PC-3 (cell line): Measurements from ENCODE around the gene SH3PXD2A. TPM values are rescaled to one million over a fixed set of nuclear protein-coding genes. Genes with fewer than 3 reads are reported as not detected.

Experiments
- ATAC-seq: fragments of 200-7000 bp; cut with Tn5 transposase; 2 replicates; pipeline ENCODE4 v1.9.1; 2020; ENCODE audit warnings: mild to moderate bottlenecking, moderate library complexity
- BruUV-seq: library from RNA; stranded (reverse); fragments of 400-500 nt; replicated peaks from 2 replicates; lab custom pipeline; 2021; lab: Mats Ljungman, UMichigan
- CTCF ChIA-PET: fragments of 300-600 bp; sonication (Branson Sonifier 250); formaldehyde crosslinking; loops from one replicate; lab custom pipeline; 2022; ENCODE audit warnings: antibody characterized with exemption; lab: Charles Lee
- POLR2A ChIA-PET: fragments of 300-600 bp; sonication (Branson Sonifier 250); formaldehyde crosslinking; loops from one replicate; lab custom pipeline; 2022; ENCODE audit warnings: antibody characterized with exemption; ENCODE audit not compliant: unreplicated experiment; lab: Charles Lee
- DNase-seq: peaks from one replicate; pipeline ENCODE4 v3.0.0-alpha.2; 2015
- H2AFZ ChIP-seq: fragments of 300-600 bp; sonication (generic); 2 replicates; pipeline ENCODE4 v1.6.0; 2016; ENCODE audit warnings: antibody characterized with exemption, low read length
- H3F3A ChIP-seq: fragments of 300-600 bp; sonication (generic); one replicate; pipeline ENCODE4 v1.6.0; 2017; ENCODE audit warnings: antibody characterized with exemption, low read length, control low read depth, mild to moderate bottlenecking; ENCODE audit not compliant: unreplicated experiment
- H3K27ac ChIP-seq: fragments of 300-600 bp; sonication (generic); 2 replicates; pipeline ENCODE4 v1.5.1; 2016; ENCODE audit warnings: mild to moderate bottlenecking, low read length
- H3K27me3 ChIP-seq: fragments of 300-600 bp; sonication (generic); 2 replicates; pipeline ENCODE4 v1.6.1; 2016; ENCODE audit warnings: low read length, mixed read lengths
- H3K36me3 ChIP-seq: fragments of 300-600 bp; sonication (generic); 2 replicates; pipeline ENCODE4 v1.6.1; 2016; ENCODE audit warnings: low read depth, mixed run types, low read length, mixed read lengths
- H3K4me1 ChIP-seq: fragments of 300-600 bp; sonication (generic); 2 replicates; pipeline ENCODE4 v1.5.1; 2016; ENCODE audit warnings: low read length; ENCODE audit not compliant: insufficient read depth
- H3K4me2 ChIP-seq: fragments of 300-600 bp; sonication (generic); 2 replicates; pipeline ENCODE4 v1.6.0; 2016; ENCODE audit warnings: low read length
- H3K4me3 ChIP-seq: fragments of 300-600 bp; sonication (generic); 2 replicates; pipeline ENCODE4 v1.5.1; 2016; ENCODE audit warnings: mild to moderate bottlenecking, low read length, mixed read lengths
- H3K79me2 ChIP-seq: fragments of 300-600 bp; sonication (generic); 2 replicates; pipeline ENCODE4 v1.6.1; 2017; ENCODE audit warnings: low read length, mixed read lengths
- H3K9ac ChIP-seq: fragments of 300-600 bp; sonication (generic); 2 replicates; pipeline ENCODE4 v1.6.0; 2016; ENCODE audit warnings: mild to moderate bottlenecking, low read length
- H3K9me2 ChIP-seq: fragments of 300-600 bp; sonication (generic); replicated peaks from 2 replicates; pipeline ENCODE4 v1.6.1; 2016; ENCODE audit warnings: mixed run types, low read length, mixed read lengths
- H3K9me3 ChIP-seq: fragments of 300-600 bp; sonication (generic); 2 replicates; pipeline ENCODE4 v1.6.1; 2016; ENCODE audit warnings: low read length, mixed read lengths
- H4K20me1 ChIP-seq: fragments of 300-600 bp; sonication (generic); 2 replicates; pipeline ENCODE4 v1.6.1; 2016; ENCODE audit warnings: low read length, mixed read lengths
- CTCF ChIP-seq: fragments of 300-600 bp; sonication (generic); conservative IDR thresholded peaks from 2 replicates; pipeline ENCODE4 v1.5.1; 2017; ENCODE audit warnings: antibody characterized with exemption, low read depth, mild to moderate bottlenecking, low read length
- EZH2 ChIP-seq: fragments of 300-600 bp; sonication (generic); IDR thresholded peaks from one replicate; pipeline ENCODE4 v1.6.1; 2017; ENCODE audit warnings: antibody characterized with exemption, mild to moderate bottlenecking, low read length; ENCODE audit not compliant: unreplicated experiment
- EZH2phosphoT487 ChIP-seq: fragments of 300-600 bp; sonication (generic); IDR thresholded peaks from 2 replicates; pipeline ENCODE4 v1.6.1; 2018; ENCODE audit warnings: mild to moderate bottlenecking, antibody characterized with exemption, low read length, borderline replicate concordance
- intact Hi-C: fragments of 100-400 bp; cut with micrococcal nuclease; formaldehyde crosslinking; loops from 2 replicates; pipeline ENCODE4 v1.9.0; 2023
- total RNA-seq: library from RNA; depleted of rRNA; stranded (reverse); fragments of >200 nt; gene quantifications from 2 replicates; pipeline ENCODE4 v1.2.3, GENCODE V29; 2014

SH3PXD2A gene
- total RNA-seq, 1 experiment from 2014 or later, result 3.4 TPM

DNA sequence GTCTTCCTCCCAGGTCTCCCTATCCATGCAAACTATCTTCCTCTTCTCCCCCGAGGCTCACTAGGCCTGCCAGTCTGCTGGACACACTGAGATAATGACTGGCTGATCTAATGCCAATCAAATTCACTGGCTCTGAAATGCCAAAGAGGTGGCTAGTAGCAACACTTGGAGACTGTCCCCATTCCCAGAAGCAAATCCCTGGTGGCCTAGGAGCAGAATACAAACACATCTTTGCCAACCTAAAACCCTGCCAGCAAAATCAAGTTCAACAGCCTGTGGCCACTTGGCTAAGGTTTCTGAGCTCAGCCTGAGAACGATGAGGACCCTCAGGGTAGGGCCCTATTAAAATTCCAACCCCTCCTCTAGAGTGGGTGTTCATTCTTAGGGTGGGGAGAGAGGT lies 46.6 kb downstream of the SH3PXD2A start:
- H3K27me3 ChIP-seq, result no peaks in the 10 kb centered on the region
- no peak for TF ChIP-seq CTCF
- no peak for TF ChIP-seq EZH2phosphoT487
- TF ChIP-seq EZH2, result no peak
- H3K9ac ChIP-seq, result no peak overlapping the region
- POLR2A ChIA-PET, result no interaction called here
- ATAC-seq (no peak), DNase-seq (no peak)
- no peaks in the 10 kb centered on the region for H4K20me1 ChIP-seq
- H3K4me1 ChIP-seq, result 0 out of 2 replicates have a peak, but pooled peaks cover 3% of the 10 kb centered on the region
- no peak overlapping the region for H3K4me2 ChIP-seq
- no peaks in the 10 kb centered on the region for H3K79me2 ChIP-seq
- no TSS peak for BruUV-seq
- H2AFZ ChIP-seq, result no peak overlapping the region
- no peak overlapping the region for H3K4me3 ChIP-seq
- no peaks in the 10 kb centered on the region for H3K9me3 ChIP-seq
- no peaks in the 10 kb centered on the region for H3K36me3 ChIP-seq
- H3K27ac ChIP-seq, result no peak overlapping the region
- CTCF ChIA-PET, result no interaction called here
- intact Hi-C loops, result no loop called here
- H3K9me2 ChIP-seq, result no peaks in the 10 kb centered on the region
- H3F3A ChIP-seq, result no peaks in the 10 kb centered on the region

- Histone ChIP-seq H3K36me3 (no peaks in the 10 kb centered on the region), H3K4me1 (0 out of 2 replicates have a peak, but pooled peaks cover 5% of the 10 kb centered on the region), H3K79me2 (no peaks in the 10 kb centered on the region), H3K4me3 (no peak overlapping the region), H3K9ac (no peak overlapping the region), H3K4me2 (no peak overlapping the region), H3K27ac (no peak overlapping the region), H3K27me3 (no peaks in the 10 kb centered on the region), H3K9me2 (no peaks in the 10 kb centered on the region), H4K20me1 (no peaks in the 10 kb centered on the region), H3F3A (no peaks in the 10 kb centered on the region), H2AFZ (no peak overlapping the region), H3K9me3 (no peaks in the 10 kb centered on the region)
- TF ChIP-seq EZH2phosphoT487 (no peak), EZH2 (no peak), CTCF (no peak)
- ATAC-seq (no peak), DNase-seq (no peak)
- POLR2A ChIA-PET, result no interaction called here
- CTCF ChIA-PET, result no interaction called here
- BruUV-seq, result no TSS peak
- intact Hi-C loops, result no loop called here
These were observed 47.4 kb downstream of the SH3PXD2A start for GRCh38 chr10:103807996-103808395.

GRCh38 chr10:103806395-103807187 lies 48.8 kb downstream of the SH3PXD2A start:
- 0 out of 2 replicates have a peak, but pooled peaks cover 5% of the 10 kb centered on the region for H3K4me1 ChIP-seq
- H3K27ac ChIP-seq, result no peak overlapping the region
- H3K9me2 ChIP-seq, result no peaks in the 10 kb centered on the region
- H3K9me3 ChIP-seq, result no peaks in the 10 kb centered on the region
- H3K27me3 ChIP-seq, result no peaks in the 10 kb centered on the region
- BruUV-seq, result no TSS peak
- POLR2A ChIA-PET, result no interaction called here
- no peaks in the 10 kb centered on the region for H3K36me3 ChIP-seq
- CTCF ChIA-PET, result no interaction called here
- no peaks in the 10 kb centered on the region for H4K20me1 ChIP-seq
- H3K79me2 ChIP-seq, result no peaks in the 10 kb centered on the region
- DNase-seq, result no peak
- no peaks in the 10 kb centered on the region for H3F3A ChIP-seq
- no peak for TF ChIP-seq EZH2
- no peak overlapping the region for H3K9ac ChIP-seq
- H3K4me2 ChIP-seq, result no peak overlapping the region
- H3K4me3 ChIP-seq, result no peak overlapping the region
- H2AFZ ChIP-seq, result no peak overlapping the region
- ATAC-seq, result no peak
- intact Hi-C loops, result no loop called here
